ENCODE results near the gene PHLDB3.
A peak's percentile ranks its signal among the peaks of the same experiment; 100 is the strongest.

Gene PHLDB3

GRCh38 chr19:43506629-43507028 lies 2.1 kb upstream of the PHLDB3 start:
- H3K27ac ChIP-seq = no peak overlapping the region
- no peak overlapping the region for H3K4me3 ChIP-seq
- no peaks in the 10 kb centered on the region for H3K36me3 ChIP-seq (ENCODE audit: insufficient read depth, low read length)
- no peak for TF ChIP-seq EZH2 (IDR thresholded peaks at IDR 0.05)
- TF ChIP-seq POLR2AphosphoS5 (IDR thresholded peaks at IDR 0.05; ENCODE audit: borderline replicate concordance, low read depth, low read length) = no peak
- TF ChIP-seq FOXP2 (optimal IDR thresholded peaks at IDR 0.05; ENCODE audit: control extremely low read depth, extremely low read length, insufficient read depth) = no peak
- no peak for DNase-seq (ENCODE audit: low read depth, low spot score)
- no peaks in the 10 kb centered on the region for H3K9me3 ChIP-seq (ENCODE audit: low read depth, low read length)
- no peak overlapping the region for H3K9ac ChIP-seq (ENCODE audit: insufficient read length)

- TF ChIP-seq FOXP2 (optimal IDR thresholded peaks at IDR 0.05; ENCODE audit: control extremely low read depth, extremely low read length, insufficient read depth) (no peak), POLR2AphosphoS5 (IDR thresholded peaks at IDR 0.05; ENCODE audit: borderline replicate concordance, low read depth, low read length) (no peak), EZH2 (IDR thresholded peaks at IDR 0.05) (no peak)
- Histone ChIP-seq H3K9ac (ENCODE audit: insufficient read length) (no peak overlapping the region), H3K4me3 (no peak overlapping the region), H3K9me3 (ENCODE audit: low read depth, low read length) (no peaks in the 10 kb centered on the region), H3K36me3 (ENCODE audit: insufficient read depth, low read length) (no peaks in the 10 kb centered on the region), H3K27ac (no peak overlapping the region)
- DNase-seq (ENCODE audit: low read depth, low spot score) = no peak
Measured at GRCh38 chr19:43505941-43506340, 1.4 kb upstream of the PHLDB3 start.

- TF ChIP-seq POLR2AphosphoS5 (IDR thresholded peaks at IDR 0.05; ENCODE audit: borderline replicate concordance, low read depth, low read length) (no peak), EZH2 (IDR thresholded peaks at IDR 0.05) (no peak), FOXP2 (optimal IDR thresholded peaks at IDR 0.05; ENCODE audit: control extremely low read depth, extremely low read length, insufficient read depth) (no peak)
- Histone ChIP-seq H3K9ac (ENCODE audit: insufficient read length) (no peak overlapping the region), H3K36me3 (ENCODE audit: insufficient read depth, low read length) (no peaks in the 10 kb centered on the region), H3K27ac (no peak overlapping the region), H3K4me3 (no peak overlapping the region), H3K9me3 (ENCODE audit: low read depth, low read length) (no peaks in the 10 kb centered on the region)
- DNase-seq (ENCODE audit: low read depth, low spot score) = no peak
Measured at GRCh38 chr19:43505186-43505456, 575 bp upstream of the PHLDB3 start.

GRCh38 chr19:43503501-43504425 lies 783 bp downstream of the PHLDB3 start:
- Histone ChIP-seq H3K36me3 (ENCODE audit: insufficient read depth, low read length) (no peaks in the 10 kb centered on the region), H3K27ac (no peak overlapping the region), H3K9me3 (ENCODE audit: low read depth, low read length) (no peaks in the 10 kb centered on the region), H3K4me3 (peak overlapping the region; percentile 93), H3K9ac (ENCODE audit: insufficient read length) (peak overlapping the region; percentile 77)
- TF ChIP-seq EZH2 (IDR thresholded peaks at IDR 0.05) (no peak), POLR2AphosphoS5 (IDR thresholded peaks at IDR 0.05; ENCODE audit: borderline replicate concordance, low read depth, low read length) (peak; percentile 66; the same call in 1 of the 2 replicates)
- peak; percentile 48 for DNase-seq (ENCODE audit: low read depth, low spot score)

- no peak overlapping the region for H3K9ac ChIP-seq (ENCODE audit: insufficient read length)
Measured at GRCh38 chr19:43502419-43502976, 2.0 kb downstream of the PHLDB3 start.

GRCh38 chr19:43501661-43502418 lies 2.7 kb downstream of the PHLDB3 start:
- DNase-seq (ENCODE audit: low read depth, low spot score) = no peak
- Histone ChIP-seq H3K27ac (no peak overlapping the region), H3K4me3 (no peak overlapping the region), H3K36me3 (ENCODE audit: insufficient read depth, low read length) (no peaks in the 10 kb centered on the region), H3K9ac (ENCODE audit: insufficient read length) (no peak overlapping the region), H3K9me3 (ENCODE audit: low read depth, low read length) (no peaks in the 10 kb centered on the region)
- no peak for TF ChIP-seq EZH2 (IDR thresholded peaks at IDR 0.05)
- TF ChIP-seq POLR2AphosphoS5 (IDR thresholded peaks at IDR 0.05; ENCODE audit: borderline replicate concordance, low read depth, low read length) = no peak
- no peak for TF ChIP-seq FOXP2 (optimal IDR thresholded peaks at IDR 0.05; ENCODE audit: control extremely low read depth, extremely low read length, insufficient read depth)

More at GRCh38 chr19:43502419-43502976, 2.0 kb downstream of the PHLDB3 start:
- Histone ChIP-seq H3K4me3 (no peak overlapping the region), H3K36me3 (ENCODE audit: insufficient read depth, low read length) (no peaks in the 10 kb centered on the region), H3K9me3 (ENCODE audit: low read depth, low read length) (no peaks in the 10 kb centered on the region), H3K27ac (no peak overlapping the region)
- no peak for DNase-seq (ENCODE audit: low read depth, low spot score)
- TF ChIP-seq FOXP2 (optimal IDR thresholded peaks at IDR 0.05; ENCODE audit: control extremely low read depth, extremely low read length, insufficient read depth) (no peak), POLR2AphosphoS5 (IDR thresholded peaks at IDR 0.05; ENCODE audit: borderline replicate concordance, low read depth, low read length) (no peak), EZH2 (IDR thresholded peaks at IDR 0.05) (no peak)

GRCh38 chr19:43499042-43499441 lies 5.5 kb downstream of the PHLDB3 start:
- Histone ChIP-seq H3K9ac (ENCODE audit: insufficient read length) (no peak overlapping the region), H3K36me3 (ENCODE audit: insufficient read depth, low read length) (no peaks in the 10 kb centered on the region), H3K27ac (no peak overlapping the region), H3K4me3 (no peak overlapping the region), H3K9me3 (ENCODE audit: low read depth, low read length) (no peaks in the 10 kb centered on the region)
- no peak for DNase-seq (ENCODE audit: low read depth, low spot score)
- no peak for TF ChIP-seq POLR2AphosphoS5 (IDR thresholded peaks at IDR 0.05; ENCODE audit: borderline replicate concordance, low read depth, low read length)

GRCh38 chr19:43498233-43498842 lies 6.2 kb downstream of the PHLDB3 start:
- H3K9me3 ChIP-seq (ENCODE audit: low read depth, low read length) = no peaks in the 10 kb centered on the region
- no peak for TF ChIP-seq EZH2 (IDR thresholded peaks at IDR 0.05)
- H3K9ac ChIP-seq (ENCODE audit: insufficient read length) = no peak overlapping the region
- DNase-seq (ENCODE audit: low read depth, low spot score) = no peak
- H3K4me3 ChIP-seq = no peak overlapping the region
- no peaks in the 10 kb centered on the region for H3K36me3 ChIP-seq (ENCODE audit: insufficient read depth, low read length)
- no peak overlapping the region for H3K27ac ChIP-seq

Data from SK-N-MC (cell line).